ENCODE data around the gene PEX7.
"Not testable (repeated sequence)": the region's sequence is repeated elsewhere in the genome, so short reads cannot be mapped to it uniquely, and the experiment has no call there.

PEX7 gene

GRCh38 chr6:136897071-136897470, 74.7 kb downstream of the PEX7 start:
- no peak for TF ChIP-seq CTCF (IDR thresholded peaks at IDR 0.05)
- TF ChIP-seq ZFX (IDR thresholded peaks at IDR 0.05; ENCODE audit: borderline replicate concordance) = no peak
- no peak overlapping the region for H3K27ac ChIP-seq

- no peak overlapping the region for H3K27ac ChIP-seq
- no peak for TF ChIP-seq CTCF (IDR thresholded peaks at IDR 0.05)
- no peak for TF ChIP-seq ZFX (IDR thresholded peaks at IDR 0.05; ENCODE audit: borderline replicate concordance)
Measured at GRCh38 chr6:136901212-136901784, 78.9 kb downstream of the PEX7 start.

GRCh38 chr6:136904477-136904876, 82.1 kb downstream of the PEX7 start:
- H3K27ac ChIP-seq = not testable (repeated sequence)

GRCh38 chr6:136914947-136915346, 92.6 kb downstream of the PEX7 start:
- H3K27ac ChIP-seq = no peak overlapping the region
- TF ChIP-seq ZFX (IDR thresholded peaks at IDR 0.05; ENCODE audit: borderline replicate concordance) = no peak
- TF ChIP-seq CTCF (IDR thresholded peaks at IDR 0.05) = no peak

GRCh38 chr6:136918706-136919105, 96.3 kb downstream of the PEX7 start:
- no peak overlapping the region for H3K27ac ChIP-seq
- TF ChIP-seq ZFX (IDR thresholded peaks at IDR 0.05; ENCODE audit: borderline replicate concordance) (no peak), CTCF (IDR thresholded peaks at IDR 0.05) (no peak)

- no peak overlapping the region for H3K27ac ChIP-seq
- TF ChIP-seq ZFX (IDR thresholded peaks at IDR 0.05; ENCODE audit: borderline replicate concordance) = no peak
- TF ChIP-seq CTCF (IDR thresholded peaks at IDR 0.05) = no peak
Measured at GRCh38 chr6:136920216-136920615, 97.8 kb downstream of the PEX7 start.

GRCh38 chr6:136920671-136921380, 98.4 kb downstream of the PEX7 start:
- H3K27ac ChIP-seq = no peak overlapping the region
- TF ChIP-seq CTCF (IDR thresholded peaks at IDR 0.05) = no peak
- no peak for TF ChIP-seq ZFX (IDR thresholded peaks at IDR 0.05; ENCODE audit: borderline replicate concordance)
